K562 (cell line): Measurements from ENCODE around the gene PRR14. TPM values are rescaled to one million over a fixed set of nuclear protein-coding genes. Genes with fewer than 3 reads are reported as not detected.

Experiments
- BMI1 ChIP-seq: fragments of 150-350 bp; IDR thresholded peaks from 2 replicates; pipeline ENCODE4 v1.6.1; 2014; ENCODE audit warnings: low read length
- FOXO4 ChIP-seq: fragments of 450-650 bp; formaldehyde crosslinking; IDR thresholded peaks from 2 replicates; pipeline ENCODE4 v1.4.0; 2020; ENCODE audit warnings: mild to moderate bottlenecking, moderate library complexity
- HNRNPLL ChIP-seq: fragments of 200-400 bp; formaldehyde crosslinking; IDR thresholded peaks from 2 replicates; pipeline ENCODE4 v1.6.1; 2017; ENCODE audit warnings: low read length, low read depth, mild to moderate bottlenecking; ENCODE audit not compliant: poor library complexity, severe bottlenecking
- L3MBTL2 ChIP-seq: fragments of 450-650 bp; IDR thresholded peaks from 2 replicates; pipeline ENCODE4 v1.6.1; 2016; ENCODE audit warnings: mild to moderate bottlenecking, moderate library complexity
- RCOR1 ChIP-seq, 2 experiments: IDR thresholded peaks; 2 replicates each; pipeline ENCODE4 v1.6.1; 2012; ENCODE audit warnings: low read depth in 2 of 2, low read length in 2 of 2, borderline replicate concordance in 1 of 2, improper control_type of control experiment in 1 of 2
- ZBTB12 ChIP-seq: fragments of 250-450 bp; sonication (Bioruptor Pico); IDR thresholded peaks from 2 replicates; pipeline ENCODE4 v1.4.0; 2020
- polyA plus RNA-seq, 8 experiments: library from polyadenylated mRNA; depleted of rRNA in 4 of 8; stranded (reverse) in 5 of 8; unstranded in 3 of 8; fragments of >200 nt; fragmentation: Nextera tagmentation in 2 of 8; fragmentation: Illumina TruSeq in 1 of 8; extraction: Ambion mirVana in 2 of 8; extraction: Trizol in 1 of 8; gene quantifications; 2 replicates each; pipeline versions ENCODE4 v1.2.1 to v1.2.3, GENCODE V29; 2011 to 2014; ENCODE audit warnings: inconsistent platforms in 1 of 8, missing spikeins in 1 of 8
- total RNA-seq, 7 experiments: library from RNA; depleted of rRNA in 6 of 7; stranded (reverse); fragments of >200 nt in 6 of 7; fragmentation: Illumina TruSeq in 2 of 7; extraction: Trizol in 2 of 7; gene quantifications; 2 replicates each; pipeline versions ENCODE4 v1.2.1 to v1.2.3, GENCODE V29; 2011 to 2021; ENCODE audit warnings: low replicate concordance in 1 of 7
- TF ChIP-seq, protein P1 (sequence below): fragments of 200-800 bp; sonication (Bioruptor generic); IDR thresholded peaks from 2 replicates; pipeline ENCODE4 v1.6.1; 2016; ENCODE audit warnings: missing genetic modification characterization, missing compliant biosample characterization
- TF ChIP-seq, protein P2 (sequence below): fragments of 150-350 bp; conservative IDR thresholded peaks from 2 replicates; pipeline ENCODE4 v1.6.1; 2014; ENCODE audit warnings: low read length

PRR14 gene
- total and polyA plus RNA-seq, 9 of the 15 experiments (the other 6 are each of a cell fraction or from before 2014, with no cell fraction given) = 2.2 to 63.1 (median 11.5) TPM

DNA sequence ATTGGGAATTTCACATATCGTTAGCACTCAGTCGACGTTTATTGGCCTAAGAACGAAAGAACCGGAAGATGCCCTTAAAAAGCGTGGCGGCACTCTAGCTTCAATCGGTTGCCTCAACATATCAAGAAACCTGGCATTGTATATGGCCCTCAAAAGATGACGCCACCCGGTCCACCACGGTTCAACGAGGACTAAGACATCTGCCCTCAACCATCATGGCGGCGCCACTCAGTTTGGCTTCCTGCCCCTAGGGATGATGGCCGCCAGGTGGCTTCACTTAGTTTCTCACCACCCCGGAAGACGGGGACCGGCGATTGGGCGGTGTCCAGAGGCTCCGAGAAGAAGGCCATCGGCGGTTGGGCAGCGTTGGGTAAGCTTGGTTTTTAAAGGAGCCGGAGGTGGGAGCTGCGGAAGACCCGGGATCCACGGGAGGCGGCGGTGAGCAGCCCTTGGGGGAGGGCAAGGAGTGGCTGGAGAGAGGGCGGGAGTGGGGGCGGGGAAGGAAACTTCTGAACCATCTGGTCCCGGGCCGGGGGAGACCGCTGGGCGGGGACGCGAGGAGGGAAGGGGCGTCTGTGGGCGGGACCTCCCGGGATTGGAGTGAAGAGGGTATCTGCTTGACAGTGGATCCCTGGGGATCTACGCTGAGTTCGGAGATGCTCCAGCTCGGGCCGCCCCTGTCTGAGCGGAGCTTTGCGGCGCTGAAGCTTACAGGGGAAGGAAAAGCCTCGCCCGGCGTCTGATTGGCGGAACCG, at the start of gene PRR14 (continued):
- TF ChIP-seq, protein P1, sequence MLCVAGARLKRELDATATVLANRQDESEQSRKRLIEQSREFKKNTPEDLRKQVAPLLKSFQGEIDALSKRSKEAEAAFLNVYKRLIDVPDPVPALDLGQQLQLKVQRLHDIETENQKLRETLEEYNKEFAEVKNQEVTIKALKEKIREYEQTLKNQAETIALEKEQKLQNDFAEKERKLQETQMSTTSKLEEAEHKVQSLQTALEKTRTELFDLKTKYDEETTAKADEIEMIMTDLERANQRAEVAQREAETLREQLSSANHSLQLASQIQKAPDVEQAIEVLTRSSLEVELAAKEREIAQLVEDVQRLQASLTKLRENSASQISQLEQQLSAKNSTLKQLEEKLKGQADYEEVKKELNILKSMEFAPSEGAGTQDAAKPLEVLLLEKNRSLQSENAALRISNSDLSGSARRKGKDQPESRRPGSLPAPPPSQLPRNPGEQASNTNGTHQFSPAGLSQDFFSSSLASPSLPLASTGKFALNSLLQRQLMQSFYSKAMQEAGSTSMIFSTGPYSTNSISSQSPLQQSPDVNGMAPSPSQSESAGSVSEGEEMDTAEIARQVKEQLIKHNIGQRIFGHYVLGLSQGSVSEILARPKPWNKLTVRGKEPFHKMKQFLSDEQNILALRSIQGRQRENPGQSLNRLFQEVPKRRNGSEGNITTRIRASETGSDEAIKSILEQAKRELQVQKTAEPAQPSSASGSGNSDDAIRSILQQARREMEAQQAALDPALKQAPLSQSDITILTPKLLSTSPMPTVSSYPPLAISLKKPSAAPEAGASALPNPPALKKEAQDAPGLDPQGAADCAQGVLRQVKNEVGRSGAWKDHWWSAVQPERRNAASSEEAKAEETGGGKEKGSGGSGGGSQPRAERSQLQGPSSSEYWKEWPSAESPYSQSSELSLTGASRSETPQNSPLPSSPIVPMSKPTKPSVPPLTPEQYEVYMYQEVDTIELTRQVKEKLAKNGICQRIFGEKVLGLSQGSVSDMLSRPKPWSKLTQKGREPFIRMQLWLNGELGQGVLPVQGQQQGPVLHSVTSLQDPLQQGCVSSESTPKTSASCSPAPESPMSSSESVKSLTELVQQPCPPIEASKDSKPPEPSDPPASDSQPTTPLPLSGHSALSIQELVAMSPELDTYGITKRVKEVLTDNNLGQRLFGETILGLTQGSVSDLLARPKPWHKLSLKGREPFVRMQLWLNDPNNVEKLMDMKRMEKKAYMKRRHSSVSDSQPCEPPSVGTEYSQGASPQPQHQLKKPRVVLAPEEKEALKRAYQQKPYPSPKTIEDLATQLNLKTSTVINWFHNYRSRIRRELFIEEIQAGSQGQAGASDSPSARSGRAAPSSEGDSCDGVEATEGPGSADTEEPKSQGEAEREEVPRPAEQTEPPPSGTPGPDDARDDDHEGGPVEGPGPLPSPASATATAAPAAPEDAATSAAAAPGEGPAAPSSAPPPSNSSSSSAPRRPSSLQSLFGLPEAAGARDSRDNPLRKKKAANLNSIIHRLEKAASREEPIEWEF (CRISPR knock-in tag) = 0 out of 2 replicates have a peak, but pooled peaks have one; percentile 37
- peak in 1 of 2 experiments; percentile 29; a peak in 1 of 4 replicates for TF ChIP-seq RCOR1 (IDR thresholded peaks at IDR 0.05; ENCODE audit: borderline replicate concordance in 1 of 2, low read depth in 2 of 2, low read length in 2 of 2)
- TF ChIP-seq L3MBTL2 = peak; percentile 82
- TF ChIP-seq FOXO4 = no peak
- TF ChIP-seq BMI1 = no peak
- TF ChIP-seq HNRNPLL = peak; percentile 84
- TF ChIP-seq ZBTB12 (CRISPR knock-in tag) = 0 out of 2 replicates have a peak, but pooled peaks have one; percentile 44
- TF ChIP-seq, protein P2, sequence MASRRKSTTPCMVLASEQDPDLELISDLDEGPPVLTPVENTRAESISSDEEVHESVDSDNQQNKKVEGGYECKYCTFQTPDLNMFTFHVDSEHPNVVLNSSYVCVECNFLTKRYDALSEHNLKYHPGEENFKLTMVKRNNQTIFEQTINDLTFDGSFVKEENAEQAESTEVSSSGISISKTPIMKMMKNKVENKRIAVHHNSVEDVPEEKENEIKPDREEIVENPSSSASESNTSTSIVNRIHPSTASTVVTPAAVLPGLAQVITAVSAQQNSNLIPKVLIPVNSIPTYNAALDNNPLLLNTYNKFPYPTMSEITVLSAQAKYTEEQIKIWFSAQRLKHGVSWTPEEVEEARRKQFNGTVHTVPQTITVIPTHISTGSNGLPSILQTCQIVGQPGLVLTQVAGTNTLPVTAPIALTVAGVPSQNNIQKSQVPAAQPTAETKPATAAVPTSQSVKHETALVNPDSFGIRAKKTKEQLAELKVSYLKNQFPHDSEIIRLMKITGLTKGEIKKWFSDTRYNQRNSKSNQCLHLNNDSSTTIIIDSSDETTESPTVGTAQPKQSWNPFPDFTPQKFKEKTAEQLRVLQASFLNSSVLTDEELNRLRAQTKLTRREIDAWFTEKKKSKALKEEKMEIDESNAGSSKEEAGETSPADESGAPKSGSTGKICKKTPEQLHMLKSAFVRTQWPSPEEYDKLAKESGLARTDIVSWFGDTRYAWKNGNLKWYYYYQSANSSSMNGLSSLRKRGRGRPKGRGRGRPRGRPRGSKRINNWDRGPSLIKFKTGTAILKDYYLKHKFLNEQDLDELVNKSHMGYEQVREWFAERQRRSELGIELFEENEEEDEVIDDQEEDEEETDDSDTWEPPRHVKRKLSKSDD = peak; percentile 89; the same call in 1 of the 2 replicates
